Immature natural killer cell (primary cell): ENCODE results near the gene NCAM2. TPM values are rescaled to one million over a fixed set of nuclear protein-coding genes. Genes with fewer than 3 reads are reported as not detected.

Source experiments
- DNase-seq, 3 donors: peaks; one replicate each; pipeline ENCODE4 v3.0.0; 2022; ENCODE audit warnings: mixed read lengths in 1 of 3
- H3K27ac Mint-ChIP-seq, 6 donors: one replicate each; pipeline ENCODE4 v1.8.0; 2020; ENCODE audit warnings: mixed read lengths in 6 of 6, mild to moderate bottlenecking in 5 of 6, inconsistent platforms in 4 of 6, moderate library complexity in 3 of 6
- H3K27me3 Mint-ChIP-seq, 3 donors: one replicate each; pipeline ENCODE4 v1.8.0; 2020 to 2021; ENCODE audit warnings: low read depth in 3 of 3, mild to moderate bottlenecking in 3 of 3, mixed read lengths in 3 of 3, moderate library complexity in 3 of 3, inconsistent platforms in 1 of 3
- H3K36me3 Mint-ChIP-seq, 3 donors: one replicate each; pipeline ENCODE4 v1.8.0; 2020; ENCODE audit warnings: mixed read lengths in 3 of 3, inconsistent platforms in 2 of 3, mild to moderate bottlenecking in 2 of 3
- H3K4me1 Mint-ChIP-seq, 2 donors: one replicate each; pipeline ENCODE4 v1.8.0; 2020; ENCODE audit warnings: inconsistent platforms in 2 of 2, mild to moderate bottlenecking in 2 of 2, mixed read lengths in 2 of 2, moderate library complexity in 1 of 2
- H3K4me3 Mint-ChIP-seq, 5 donors: one replicate each; pipeline ENCODE4 v1.8.0; 2020; ENCODE audit warnings: mild to moderate bottlenecking in 5 of 5, mixed read lengths in 5 of 5, inconsistent platforms in 3 of 5, moderate library complexity in 3 of 5
- H3K9me3 Mint-ChIP-seq, 6 donors: one replicate each; pipeline ENCODE4 v1.8.0; 2020; ENCODE audit warnings: mild to moderate bottlenecking in 6 of 6, mixed read lengths in 6 of 6, inconsistent platforms in 4 of 6, moderate library complexity in 3 of 6
- polyA plus RNA-seq, 3 donors: library from polyadenylated mRNA; unstranded; fragments of 300-500 nt; fragmentation: Illumina TruSeq; gene quantifications; one replicate each; pipeline ENCODE4 v1.2.3, GENCODE V29; 2021

The NCAM2 gene
- polyA plus RNA-seq = under 1 TPM in 1 of 3 donors, not detected in 2; 0.55 TPM

GRCh38 chr21:20997636-20998455, at the start of gene NCAM2:
Gene NCAM2 (plus strand): TSS chr21:20998409.
- Mint-ChIP-seq H3K4me1 (peaks cover 30 to 33% of the 10 kb centered on the region in 2 donors), H3K9me3 (peaks cover 0 to 6% (median 0%) of the 10 kb centered on the region in 6 donors), H3K27me3 (peaks cover 0 to 15% (median 8%) of the 10 kb centered on the region in 3 donors), H3K27ac (peak within 1 kb of the TSS in 2 of 6 donors; percentile 36 to 41), H3K36me3 (no peaks in the 10 kb centered on the region), H3K4me3 (peak within 1 kb of the TSS; percentile 77 to 84 (median 80))
- peak; percentile 41 to 63 (median 57) for DNase-seq

DNA sequence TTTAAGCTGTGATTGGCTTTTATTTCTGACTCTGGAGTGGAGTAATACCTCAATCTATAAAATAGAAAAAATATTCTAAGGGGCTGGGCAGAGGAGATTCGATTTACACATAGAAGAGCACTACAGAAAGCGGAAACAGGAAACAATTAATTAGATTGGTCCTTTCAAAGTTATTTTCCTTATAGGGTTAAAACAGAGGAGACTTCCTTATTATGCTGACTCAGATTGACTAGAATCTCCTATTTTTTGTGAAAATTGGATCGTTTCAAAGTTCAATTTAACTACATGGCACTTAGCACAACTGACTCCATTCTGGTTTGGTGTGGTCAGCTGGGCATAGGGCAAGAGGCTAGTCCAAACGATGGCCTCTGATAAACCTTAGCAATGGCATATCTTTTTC, 48.3 kb upstream of the NCAM2 start:
- Mint-ChIP-seq H3K4me1 (no peaks in the 10 kb centered on the region), H3K4me3 (no peak overlapping the region)
- DNase-seq = no peak

GRCh38 chr21:20965816-20966215, 32.4 kb upstream of the NCAM2 start:
- DNase-seq = no peak
- Mint-ChIP-seq H3K4me3 (no peak overlapping the region), H3K27ac (no peak overlapping the region), H3K9me3 (peaks cover 0 to 16% (median 2%) of the 10 kb centered on the region in 6 donors), H3K36me3 (no peaks in the 10 kb centered on the region), H3K27me3 (peaks cover 0 to 3% (median 0%) of the 10 kb centered on the region in 3 donors), H3K4me1 (no peaks in the 10 kb centered on the region)

More for the DNA sequence above, 48.3 kb upstream of the NCAM2 start:
- no peaks in the 10 kb centered on the region for H3K27me3 Mint-ChIP-seq
- peaks cover 2 to 31% (median 9%) of the 10 kb centered on the region in 6 donors for H3K9me3 Mint-ChIP-seq
- peaks cover 0 to 7% (median 0%) of the 10 kb centered on the region in 3 donors for H3K36me3 Mint-ChIP-seq
- no peak overlapping the region for H3K27ac Mint-ChIP-seq

GRCh38 chr21:20968391-20968790, 29.8 kb upstream of the NCAM2 start:
- Mint-ChIP-seq H3K36me3 (no peaks in the 10 kb centered on the region), H3K4me3 (no peak overlapping the region), H3K27me3 (peaks cover 0 to 4% (median 0%) of the 10 kb centered on the region in 3 donors), H3K27ac (no peak overlapping the region), H3K9me3 (peaks cover 0 to 2% (median 0%) of the 10 kb centered on the region in 6 donors), H3K4me1 (no peaks in the 10 kb centered on the region)
- no peak for DNase-seq

GRCh38 chr21:20970691-20971090, 27.5 kb upstream of the NCAM2 start:
- Mint-ChIP-seq H3K9me3 (peaks cover 0 to 8% (median 0%) of the 10 kb centered on the region in 6 donors), H3K4me3 (no peak overlapping the region), H3K4me1 (no peaks in the 10 kb centered on the region), H3K36me3 (no peaks in the 10 kb centered on the region), H3K27me3 (peaks cover 0 to 4% (median 0%) of the 10 kb centered on the region in 3 donors), H3K27ac (no peak overlapping the region)
- no peak for DNase-seq

GRCh38 chr21:20971296-20971921, 26.8 kb upstream of the NCAM2 start:
- no peak for DNase-seq
- H3K9me3 Mint-ChIP-seq = peaks cover 0 to 8% (median 0%) of the 10 kb centered on the region in 6 donors
- peaks cover 0 to 4% (median 0%) of the 10 kb centered on the region in 3 donors for H3K27me3 Mint-ChIP-seq

GRCh38 chr21:20994790-20995189, 3.4 kb upstream of the NCAM2 start:
- Mint-ChIP-seq H3K9me3 (peaks cover 0 to 5% (median 0%) of the 10 kb centered on the region in 6 donors), H3K36me3 (no peaks in the 10 kb centered on the region), H3K4me3 (no peak overlapping the region), H3K4me1 (peaks cover 29 to 31% of the 10 kb centered on the region in 2 donors), H3K27ac (peak overlapping the region in 2 of 6 donors; percentile 7 to 8), H3K27me3 (peaks cover 0 to 12% (median 8%) of the 10 kb centered on the region in 3 donors)
- DNase-seq = no peak

More at GRCh38 chr21:20971296-20971921, 26.8 kb upstream of the NCAM2 start:
- Mint-ChIP-seq H3K4me1 (no peaks in the 10 kb centered on the region), H3K36me3 (no peaks in the 10 kb centered on the region), H3K27ac (no peak overlapping the region), H3K4me3 (no peak overlapping the region)

DNA sequence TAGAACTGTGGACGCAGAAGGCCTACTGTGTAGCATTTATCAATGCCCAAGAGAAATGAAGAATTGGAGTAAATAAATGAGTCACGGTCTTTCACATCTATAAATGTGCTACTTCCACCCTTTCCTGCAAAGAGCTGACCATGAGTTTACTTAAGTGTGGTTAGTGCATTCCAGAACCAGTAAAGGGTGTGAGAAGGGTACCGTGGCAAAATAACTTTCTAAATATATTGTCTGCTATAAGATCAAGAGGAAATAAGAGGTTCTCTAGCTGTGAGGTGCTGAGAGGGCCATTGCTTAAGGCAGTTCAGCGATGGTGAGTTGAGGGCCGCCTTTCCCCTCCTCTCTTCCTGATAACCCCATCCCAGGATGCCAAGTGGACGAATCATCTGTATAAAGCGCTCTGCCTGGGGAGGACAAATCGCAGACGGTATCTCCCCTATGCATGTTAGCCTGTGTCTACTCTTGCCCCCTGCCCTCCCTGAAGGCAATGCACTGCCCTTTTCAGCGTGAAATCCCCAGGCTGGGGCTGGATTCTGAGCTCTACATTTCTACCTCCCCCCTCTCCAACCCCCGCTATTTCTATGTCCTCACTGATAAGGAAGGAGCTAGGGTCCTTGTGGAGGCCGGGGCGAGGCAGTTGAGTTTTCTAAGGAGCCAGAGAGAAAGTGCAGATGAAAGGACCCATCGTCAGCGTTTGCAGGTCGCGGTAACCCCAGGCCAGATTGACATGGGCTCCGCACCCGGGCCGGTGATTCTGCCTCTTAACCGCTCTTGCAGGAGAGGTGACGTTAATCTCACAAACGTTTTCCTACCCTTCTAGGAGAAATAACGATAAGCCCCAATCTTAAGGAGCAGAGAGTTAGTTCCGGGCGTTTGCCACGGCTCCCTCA, 1.5 kb upstream of the NCAM2 start:
- peaks cover 30 to 33% of the 10 kb centered on the region in 2 donors for H3K4me1 Mint-ChIP-seq
- H3K27ac Mint-ChIP-seq = no peak overlapping the region
- peaks cover 0 to 6% (median 0%) of the 10 kb centered on the region in 6 donors for H3K9me3 Mint-ChIP-seq
- H3K4me3 Mint-ChIP-seq = peak overlapping the region; percentile 58 to 73 (median 69)
- H3K27me3 Mint-ChIP-seq = peaks cover 0 to 13% (median 8%) of the 10 kb centered on the region in 3 donors
- peak in 1 of 3 donors; percentile 1 for DNase-seq
- no peaks in the 10 kb centered on the region for H3K36me3 Mint-ChIP-seq

GRCh38 chr21:20997311-20997635, 936 bp upstream of the NCAM2 start:
- Mint-ChIP-seq H3K36me3 (no peaks in the 10 kb centered on the region), H3K27me3 (peaks cover 0 to 15% (median 8%) of the 10 kb centered on the region in 3 donors), H3K4me3 (peak overlapping the region; percentile 58 to 73 (median 69)), H3K4me1 (peaks cover 30 to 33% of the 10 kb centered on the region in 2 donors), H3K9me3 (peaks cover 0 to 6% (median 0%) of the 10 kb centered on the region in 6 donors), H3K27ac (no peak overlapping the region)
- DNase-seq = no peak

DNA sequence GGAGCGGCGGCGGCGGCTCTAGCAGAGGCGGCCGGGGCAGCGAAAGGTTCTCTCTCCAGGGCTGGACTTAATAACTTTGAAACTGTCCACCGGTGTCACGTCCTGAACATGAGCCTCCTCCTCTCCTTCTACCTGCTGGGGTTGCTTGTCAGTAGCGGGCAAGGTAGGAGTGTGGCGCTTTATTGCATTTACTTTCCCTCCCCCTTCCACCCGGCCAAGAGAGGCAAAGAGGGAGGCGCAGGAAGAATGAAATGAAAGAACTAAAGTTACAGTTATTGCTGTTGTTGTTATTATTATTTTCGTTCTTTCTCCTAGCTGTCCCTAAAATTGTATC, 214 bp downstream of the NCAM2 start:
- peaks cover 0 to 15% (median 8%) of the 10 kb centered on the region in 3 donors for H3K27me3 Mint-ChIP-seq

DNA sequence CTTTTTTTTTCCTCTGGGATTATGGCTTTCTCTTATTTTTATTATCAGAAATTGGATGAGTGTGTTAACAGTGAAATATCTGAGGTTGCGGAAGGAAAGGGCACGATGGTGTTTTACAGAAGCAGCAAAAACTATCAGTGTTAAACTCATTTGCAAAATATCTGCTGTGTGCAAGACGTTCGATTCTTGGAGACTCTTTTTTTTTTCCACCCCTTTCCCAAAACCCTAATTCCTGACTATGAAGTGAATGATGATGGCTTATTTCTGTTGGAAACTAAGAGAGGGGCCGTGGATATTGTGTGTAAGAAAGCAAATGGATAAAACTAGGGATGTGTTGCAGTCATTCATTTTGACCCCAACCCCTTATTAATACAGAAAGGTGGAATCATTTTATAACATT, 677 bp downstream of the NCAM2 start:
- Mint-ChIP-seq H3K36me3 (no peaks in the 10 kb centered on the region), H3K4me3 (peak overlapping the region; percentile 77 to 84 (median 80)), H3K27ac (peak overlapping the region in 1 of 6 donors; percentile 41), H3K9me3 (peaks cover 0 to 6% (median 0%) of the 10 kb centered on the region in 6 donors), H3K4me1 (peaks cover 30 to 33% of the 10 kb centered on the region in 2 donors), H3K27me3 (peaks cover 0 to 15% (median 8%) of the 10 kb centered on the region in 3 donors)
- no peak for DNase-seq

More for the DNA sequence above, 214 bp downstream of the NCAM2 start:
- H3K4me3 Mint-ChIP-seq = peak overlapping the region; percentile 77 to 84 (median 80)
- no peaks in the 10 kb centered on the region for H3K36me3 Mint-ChIP-seq
- DNase-seq = no peak
- peak overlapping the region in 1 of 6 donors; percentile 36 for H3K27ac Mint-ChIP-seq
- H3K4me1 Mint-ChIP-seq = peaks cover 30 to 33% of the 10 kb centered on the region in 2 donors
- H3K9me3 Mint-ChIP-seq = peaks cover 0 to 6% (median 0%) of the 10 kb centered on the region in 6 donors

DNA sequence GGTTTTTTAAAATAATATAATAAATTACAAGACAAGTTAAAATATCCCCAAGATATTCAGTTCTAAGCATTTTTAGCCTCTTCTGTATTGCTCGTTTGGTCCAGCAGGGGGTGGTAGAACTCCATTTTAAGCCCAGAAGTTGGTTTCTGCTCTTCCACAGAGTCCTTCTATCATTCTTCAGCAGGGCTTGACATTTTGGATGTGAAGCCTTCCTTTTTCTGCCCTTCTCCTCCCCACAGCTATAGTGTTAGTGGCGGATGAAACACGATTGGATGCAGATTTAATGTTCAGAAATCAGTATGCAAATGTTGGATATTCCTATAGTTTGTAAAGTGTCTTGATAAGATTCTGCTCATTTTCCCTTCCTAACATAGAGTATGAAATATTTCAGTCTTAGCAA, 1.4 kb downstream of the NCAM2 start:
- Mint-ChIP-seq H3K4me3 (peak overlapping the region in 2 of 5 donors; percentile 8 to 34), H3K4me1 (peaks cover 30 to 33% of the 10 kb centered on the region in 2 donors), H3K9me3 (peaks cover 0 to 6% (median 0%) of the 10 kb centered on the region in 6 donors), H3K36me3 (no peaks in the 10 kb centered on the region), H3K27ac (peak overlapping the region in 1 of 6 donors; percentile 4), H3K27me3 (peaks cover 0 to 15% (median 8%) of the 10 kb centered on the region in 3 donors)
- no peak for DNase-seq

GRCh38 chr21:21000591-21001175, 2.5 kb downstream of the NCAM2 start:
- peaks cover 0 to 13% (median 8%) of the 10 kb centered on the region in 3 donors for H3K27me3 Mint-ChIP-seq
- no peak overlapping the region for H3K4me3 Mint-ChIP-seq
- peaks cover 0 to 6% (median 0%) of the 10 kb centered on the region in 6 donors for H3K9me3 Mint-ChIP-seq

More at GRCh38 chr21:21000591-21001175, 2.5 kb downstream of the NCAM2 start:
- DNase-seq = no peak
- Mint-ChIP-seq H3K4me1 (peaks cover 24 to 33% of the 10 kb centered on the region in 2 donors), H3K36me3 (no peaks in the 10 kb centered on the region), H3K27ac (no peak overlapping the region)
